Brain microvascular endothelial cell (primary cell): ENCODE results near the gene ANKRD34C.

ENCODE experiments used
- DNase-seq: peaks from one replicate; pipeline ENCODE4 v3.0.0-alpha.2; 2020
- H3K27ac ChIP-seq: fragments of 250-450 bp; sonication (Bioruptor Pico); 2 replicates; pipeline ENCODE4 v1.5.1; 2020; ENCODE audit warnings: mild to moderate bottlenecking, moderate library complexity
- H3K27me3 ChIP-seq: fragments of 250-450 bp; sonication (Bioruptor Pico); replicated peaks from 2 replicates; pipeline ENCODE4 v1.5.1; 2020; ENCODE audit warnings: mild to moderate bottlenecking
- H3K36me3 ChIP-seq: fragments of 250-450 bp; sonication (Bioruptor Pico); replicated peaks from 2 replicates; pipeline ENCODE4 v1.5.1; 2020; ENCODE audit warnings: mild to moderate bottlenecking
- H3K4me3 ChIP-seq: 2 replicates; pipeline ENCODE4 v1.5.1; 2011; ENCODE audit warnings: low read depth, mild to moderate bottlenecking, control low read depth, low read length, moderate library complexity
- CTCF ChIP-seq: IDR thresholded peaks from 2 replicates; pipeline ENCODE4 v1.5.1; 2011; ENCODE audit warnings: low read depth, mild to moderate bottlenecking, moderate library complexity, low read length, control low read depth, inconsistent platforms; ENCODE audit errors: missing control alignments
- in situ Hi-C: cut with HindIII; loops from 2 replicates; pipeline ENCODE4 v1.10.0; 2017; ENCODE audit warnings: low sequenced_read_pairs, low pct_ligation_motif_present

ANKRD34C gene

GRCh38 chr15:79321876-79322275 lies 39.4 kb downstream of the ANKRD34C start:
- no peak for TF ChIP-seq CTCF
- Histone ChIP-seq H3K27me3 (no peaks in the 10 kb centered on the region), H3K27ac (no peak overlapping the region), H3K4me3 (no peak overlapping the region), H3K36me3 (peaks cover 57% of the 10 kb centered on the region)
- in situ Hi-C loops: no loop called here
- no peak for DNase-seq

GRCh38 chr15:79322306-79322705 lies 39.8 kb downstream of the ANKRD34C start:
- H3K27ac ChIP-seq: no peak overlapping the region
- TF ChIP-seq CTCF: no peak
- no peaks in the 10 kb centered on the region for H3K27me3 ChIP-seq
- in situ Hi-C loops: no loop called here
- H3K36me3 ChIP-seq: peaks cover 53% of the 10 kb centered on the region
- no peak overlapping the region for H3K4me3 ChIP-seq
- no peak for DNase-seq

- Histone ChIP-seq H3K4me3 (no peak overlapping the region), H3K36me3 (peaks cover 47% of the 10 kb centered on the region), H3K27me3 (no peaks in the 10 kb centered on the region), H3K27ac (no peak overlapping the region)
- in situ Hi-C loops: no loop called here
- TF ChIP-seq CTCF: no peak
- DNase-seq: no peak
Measured at GRCh38 chr15:79322945-79323344, 40.4 kb downstream of the ANKRD34C start.

GRCh38 chr15:79329171-79329611 lies 46.7 kb downstream of the ANKRD34C start:
- H3K27me3 ChIP-seq: no peaks in the 10 kb centered on the region
- no peak overlapping the region for H3K4me3 ChIP-seq
- H3K36me3 ChIP-seq: no peaks in the 10 kb centered on the region
- peak overlapping the region; percentile 41 for H3K27ac ChIP-seq
- in situ Hi-C loops: no loop called here
- TF ChIP-seq CTCF: no peak
- DNase-seq: peak; percentile 72
